Measurements from ENCODE around the gene AUH. TPM values are rescaled to one million over a fixed set of nuclear protein-coding genes. Genes with fewer than 3 reads are reported as not detected.

The AUH gene
- total and polyA plus RNA-seq, 12 donors: 16.3 to 56.3 (median 44.2) TPM

DNA sequence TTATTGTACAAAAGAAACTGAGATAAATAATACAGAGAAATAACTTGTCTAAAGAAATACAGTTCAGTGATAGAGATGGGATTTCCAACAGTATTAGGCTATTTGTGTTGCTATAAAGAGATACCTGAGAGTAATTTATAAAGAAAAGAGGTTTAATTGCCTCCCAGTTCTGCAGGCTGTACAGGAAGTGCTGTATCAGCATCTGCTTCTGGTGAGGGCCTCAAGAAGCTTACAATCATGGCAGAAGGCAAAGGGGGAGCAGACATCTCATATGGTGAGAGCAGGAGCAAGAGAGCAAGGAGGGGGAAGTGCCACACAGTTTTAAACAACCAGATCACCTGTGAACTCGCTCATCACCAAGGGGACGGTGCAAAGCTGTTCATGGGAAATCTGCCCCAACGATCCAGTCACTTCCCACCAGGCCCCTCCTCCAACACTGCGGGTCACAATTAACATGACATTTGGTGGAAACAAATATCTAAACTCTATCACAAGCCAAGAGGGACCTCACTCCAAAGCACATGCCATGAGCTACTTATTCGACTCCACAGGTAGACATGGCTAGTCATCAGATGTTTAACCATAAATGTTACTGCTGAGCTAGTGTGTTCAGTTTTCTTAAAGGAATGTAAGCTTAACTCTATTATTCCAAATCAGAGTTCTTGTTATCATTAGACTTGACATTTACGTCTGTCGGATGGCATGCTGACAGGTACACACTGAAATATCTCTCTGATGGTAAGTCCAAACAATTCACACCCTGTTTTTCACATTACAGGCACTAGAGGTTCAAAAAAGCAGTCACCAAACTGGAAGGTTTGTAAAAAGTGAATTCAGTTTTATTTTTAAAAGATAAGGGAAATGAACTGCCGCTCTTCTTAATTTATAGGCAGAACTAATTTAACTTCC lies 82.2 kb downstream of the AUH start:
- TF ChIP-seq, protein P1, sequence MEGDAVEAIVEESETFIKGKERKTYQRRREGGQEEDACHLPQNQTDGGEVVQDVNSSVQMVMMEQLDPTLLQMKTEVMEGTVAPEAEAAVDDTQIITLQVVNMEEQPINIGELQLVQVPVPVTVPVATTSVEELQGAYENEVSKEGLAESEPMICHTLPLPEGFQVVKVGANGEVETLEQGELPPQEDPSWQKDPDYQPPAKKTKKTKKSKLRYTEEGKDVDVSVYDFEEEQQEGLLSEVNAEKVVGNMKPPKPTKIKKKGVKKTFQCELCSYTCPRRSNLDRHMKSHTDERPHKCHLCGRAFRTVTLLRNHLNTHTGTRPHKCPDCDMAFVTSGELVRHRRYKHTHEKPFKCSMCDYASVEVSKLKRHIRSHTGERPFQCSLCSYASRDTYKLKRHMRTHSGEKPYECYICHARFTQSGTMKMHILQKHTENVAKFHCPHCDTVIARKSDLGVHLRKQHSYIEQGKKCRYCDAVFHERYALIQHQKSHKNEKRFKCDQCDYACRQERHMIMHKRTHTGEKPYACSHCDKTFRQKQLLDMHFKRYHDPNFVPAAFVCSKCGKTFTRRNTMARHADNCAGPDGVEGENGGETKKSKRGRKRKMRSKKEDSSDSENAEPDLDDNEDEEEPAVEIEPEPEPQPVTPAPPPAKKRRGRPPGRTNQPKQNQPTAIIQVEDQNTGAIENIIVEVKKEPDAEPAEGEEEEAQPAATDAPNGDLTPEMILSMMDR (IDR thresholded peaks at IDR 0.05): no peak
- Histone ChIP-seq H3K9me3 (no peaks in the 10 kb centered on the region), H3K27ac (no peak overlapping the region), H3K27me3 (no peaks in the 10 kb centered on the region), H3K36me3 (peaks cover 0 to 4% (median 0%) of the 10 kb centered on the region in 9 donors), H3K4me3 (no peak overlapping the region), H3K4me1 (peaks cover 0 to 19% (median 0%) of the 10 kb centered on the region in 9 donors)
- DNase-seq (no peak), ATAC-seq (no peak)
- intact Hi-C loops (cut with DNase I): loop anchor here in 1 of 10 donors (10.0 kb wide), 1 partner anchor 145 kb away; the partner anchor contains the start of gene NFIL3
- 78 to 86% methylated on average over 8 of the region's 8 CpGs for WGBS, 2 donors

DNA sequence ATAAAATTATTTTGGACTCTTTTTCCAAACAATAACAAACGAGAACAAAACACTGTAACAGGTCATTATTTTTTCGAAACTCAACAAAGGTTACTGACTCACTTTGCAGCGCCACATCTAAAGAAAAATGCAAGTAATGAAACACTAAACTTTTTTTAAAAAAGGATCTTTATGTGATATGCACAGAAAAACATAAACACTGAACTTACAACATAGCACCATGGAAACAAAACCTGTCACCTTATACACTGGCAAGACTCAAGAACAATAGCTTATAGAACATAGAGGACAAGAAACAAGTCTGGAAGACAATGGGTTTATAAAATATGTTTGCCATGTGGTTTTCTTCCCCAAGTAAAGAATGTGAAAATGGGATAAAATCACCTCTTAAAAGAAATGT lies 85.2 kb downstream of the AUH start:
- intact Hi-C loops (cut with DNase I): loop anchor here in 1 of 10 donors (10.0 kb wide), 1 partner anchor 148 kb away; the partner anchor contains the start of gene NFIL3
- 95% methylated on average over 3 of the region's 3 CpGs for WGBS, 2 donors
- H3K9me3 ChIP-seq: no peaks in the 10 kb centered on the region

DNA sequence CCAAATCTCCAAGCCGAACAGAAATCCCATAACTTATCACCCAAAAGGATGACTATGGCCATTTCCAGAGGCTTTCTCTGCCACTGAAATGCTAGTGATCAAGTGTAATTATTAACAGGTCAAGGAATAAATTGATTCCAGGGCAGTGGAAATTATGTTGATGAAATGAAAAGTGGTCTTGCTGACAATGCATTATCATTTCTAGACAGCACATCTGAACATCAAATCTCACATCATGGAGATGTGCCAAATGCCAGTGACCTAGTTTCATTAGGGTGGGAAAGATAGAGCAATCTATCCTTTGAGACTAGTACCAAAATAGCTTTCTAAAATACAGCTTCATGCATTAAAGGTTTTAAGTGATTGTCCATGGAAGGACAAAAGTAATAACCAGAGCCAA lies 86.1 kb downstream of the AUH start:
- intact Hi-C loops (cut with DNase I): loop anchor here in 1 of 10 donors (10.0 kb wide), 1 partner anchor 149 kb away; the partner anchor contains the start of gene NFIL3
- no peak overlapping the region for H3K27ac ChIP-seq
- WGBS, 2 donors: 96 to 100% methylated on average over 1 of the region's 1 CpG

More for the DNA sequence above, 85.2 kb downstream of the AUH start:
- peaks cover 0 to 4% (median 0%) of the 10 kb centered on the region in 9 donors for H3K36me3 ChIP-seq
- ATAC-seq (no peak), DNase-seq (no peak)
- H3K4me3 ChIP-seq: no peak overlapping the region
- peaks cover 0 to 23% (median 6%) of the 10 kb centered on the region in 9 donors for H3K4me1 ChIP-seq
- H3K27ac ChIP-seq: no peak overlapping the region
- TF ChIP-seq, protein P1 (IDR thresholded peaks at IDR 0.05): no peak
- no peaks in the 10 kb centered on the region for H3K27me3 ChIP-seq

DNA sequence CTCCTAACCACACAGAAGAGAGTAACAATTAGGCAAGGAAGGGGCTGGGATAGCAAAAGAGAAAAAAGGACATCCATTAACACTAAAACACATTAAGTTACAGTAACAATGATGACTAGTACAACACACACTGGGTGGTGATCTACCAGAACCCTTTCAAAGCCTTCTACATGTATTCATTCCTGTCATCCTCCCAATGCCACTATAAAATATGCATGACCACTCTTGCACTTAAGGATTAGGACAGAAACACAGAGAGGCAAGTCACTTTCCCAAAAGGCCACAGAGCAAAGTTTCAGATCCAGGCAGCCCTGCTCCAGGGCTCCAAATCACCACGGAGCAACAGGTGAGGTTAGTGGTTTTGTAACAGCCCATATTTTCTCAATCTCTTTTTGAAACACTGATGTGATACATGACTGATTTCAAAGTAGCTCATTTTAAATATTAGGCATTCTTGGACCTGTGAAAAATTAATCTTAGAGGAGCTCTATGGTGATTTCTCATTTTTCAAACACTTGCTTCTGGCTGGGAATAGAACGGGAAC lies 86.7 kb downstream of the AUH start:
- H3K27ac ChIP-seq: no peak overlapping the region
- H3K36me3 ChIP-seq: peaks cover 0 to 4% (median 0%) of the 10 kb centered on the region in 9 donors
- intact Hi-C loops (cut with DNase I): loop anchor here in 1 of 10 donors (10.0 kb wide), 1 partner anchor 150 kb away; the partner anchor contains the start of gene NFIL3
- ATAC-seq (no peak), DNase-seq (no peak)
- TF ChIP-seq, protein P1 (IDR thresholded peaks at IDR 0.05): no peak
- no peaks in the 10 kb centered on the region for H3K9me3 ChIP-seq
- H3K4me3 ChIP-seq: no peak overlapping the region
- no peaks in the 10 kb centered on the region for H3K27me3 ChIP-seq
- WGBS, 2 donors: 88 to 97% methylated on average over 2 of the region's 2 CpGs
- peaks cover 0 to 19% (median 6%) of the 10 kb centered on the region in 9 donors for H3K4me1 ChIP-seq

More for the DNA sequence above, 86.1 kb downstream of the AUH start:
- DNase-seq (no peak), ATAC-seq (no peak)
- H3K27me3 ChIP-seq: no peaks in the 10 kb centered on the region
- H3K36me3 ChIP-seq: peaks cover 0 to 4% (median 0%) of the 10 kb centered on the region in 9 donors
- no peak overlapping the region for H3K4me3 ChIP-seq
- no peaks in the 10 kb centered on the region for H3K9me3 ChIP-seq
- TF ChIP-seq, protein P1 (IDR thresholded peaks at IDR 0.05): no peak
- peaks cover 0 to 23% (median 6%) of the 10 kb centered on the region in 9 donors for H3K4me1 ChIP-seq

Data from heart right ventricle (tissue), 16 donors.